Ureter (tissue), 1 donor: Measurements from ENCODE around the gene GSTM2. TPM values are rescaled to one million over a fixed set of nuclear protein-coding genes. Genes with fewer than 3 reads are reported as not detected.
A peak's percentile ranks its signal among the peaks of the same experiment; 100 is the strongest.

Source experiments
- DNase-seq: peaks from one replicate; pipeline ENCODE4 v3.0.0-alpha.2; 2020; ENCODE audit warnings: low spot score
- total RNA-seq: library from RNA; stranded (reverse); gene quantifications from one replicate; pipeline ENCODE4 v1.2.4, GENCODE V29; 2023
- donor health status: DM: yes; HTN: yes; CAD: no.

GSTM2 gene
- total RNA-seq: 104 TPM

DNA sequence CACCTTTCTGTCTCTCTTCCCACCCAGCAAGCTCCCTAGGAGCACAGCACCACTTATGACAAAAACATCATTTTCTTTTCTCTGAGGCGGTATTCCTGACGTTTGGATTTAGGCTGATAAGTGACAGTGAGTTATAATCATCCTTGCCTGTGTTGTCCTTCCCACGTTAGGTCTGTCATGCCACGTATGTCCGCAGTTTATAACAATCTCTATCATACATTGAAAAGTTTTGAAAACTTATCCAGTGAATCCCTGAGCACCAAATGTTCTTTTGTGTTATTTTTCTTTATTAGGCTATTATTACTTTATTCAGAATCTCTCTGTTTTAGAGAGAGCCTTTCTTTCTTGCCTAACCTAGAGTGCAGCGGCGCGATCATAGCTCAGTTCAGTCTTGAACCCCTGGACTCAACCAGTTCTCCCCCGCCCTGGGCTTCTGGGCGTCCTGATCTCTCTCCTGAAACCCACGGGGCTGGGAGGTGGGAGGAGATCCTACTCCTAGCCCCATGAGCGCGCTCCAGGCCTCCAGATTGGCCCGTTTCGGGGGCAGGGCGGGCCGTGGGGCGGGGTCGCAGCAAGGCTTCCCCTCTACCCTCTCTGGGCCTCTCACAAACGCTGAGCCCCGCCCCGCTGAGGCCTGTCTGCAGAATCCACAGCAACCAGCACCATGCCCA, at the start of gene GSTM2:
Gene GSTM2 (plus strand): TSS at position 606 of the 671 bp plus-strand sequence. CDS start 59 bp downstream, at position 665.
- DNase-seq: peak; percentile 93

DNA sequence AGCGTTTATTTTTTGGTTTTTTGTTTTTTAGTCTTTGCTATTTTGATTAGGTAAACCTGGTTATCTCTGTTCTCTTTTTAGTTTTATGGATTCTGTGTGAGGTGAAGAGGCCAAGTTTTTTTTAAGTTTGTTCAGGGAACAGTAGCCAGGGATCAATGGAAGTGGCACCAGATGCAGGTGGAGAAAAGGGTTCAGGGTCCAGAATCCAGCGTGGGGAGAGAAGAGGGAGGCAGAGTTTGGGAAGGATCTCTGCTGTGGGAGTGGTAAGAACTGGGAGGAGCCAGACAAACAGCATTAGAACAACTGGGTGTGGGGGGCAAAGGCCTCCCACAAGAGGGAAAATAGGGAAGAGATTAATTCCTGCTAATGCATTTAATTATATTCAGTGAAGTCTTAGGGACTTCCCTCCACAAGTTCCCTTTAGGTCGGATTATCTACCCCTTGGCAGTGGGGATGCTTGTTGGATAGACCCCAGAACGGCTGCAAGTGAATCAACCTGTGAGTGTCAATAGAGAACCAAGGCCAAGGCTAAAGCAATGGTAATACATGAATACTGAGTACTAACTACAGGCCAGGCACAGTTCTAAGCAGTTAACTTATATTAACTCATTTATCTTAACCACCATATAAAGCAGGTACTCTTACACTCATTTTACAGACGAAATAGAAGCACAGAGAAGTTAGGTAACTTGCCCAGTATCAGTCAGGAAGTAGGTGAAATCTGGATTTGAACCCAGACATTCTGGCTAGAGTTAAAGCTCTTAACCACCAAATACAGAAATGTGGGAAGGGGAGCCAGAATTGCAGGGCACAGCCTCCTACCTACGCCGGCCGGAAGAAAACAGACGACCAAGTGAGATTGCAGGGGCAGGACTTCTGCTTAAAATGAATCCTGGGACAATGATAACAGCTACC, 48.9 kb upstream of the GSTM2 start:
- no peak for DNase-seq

DNA sequence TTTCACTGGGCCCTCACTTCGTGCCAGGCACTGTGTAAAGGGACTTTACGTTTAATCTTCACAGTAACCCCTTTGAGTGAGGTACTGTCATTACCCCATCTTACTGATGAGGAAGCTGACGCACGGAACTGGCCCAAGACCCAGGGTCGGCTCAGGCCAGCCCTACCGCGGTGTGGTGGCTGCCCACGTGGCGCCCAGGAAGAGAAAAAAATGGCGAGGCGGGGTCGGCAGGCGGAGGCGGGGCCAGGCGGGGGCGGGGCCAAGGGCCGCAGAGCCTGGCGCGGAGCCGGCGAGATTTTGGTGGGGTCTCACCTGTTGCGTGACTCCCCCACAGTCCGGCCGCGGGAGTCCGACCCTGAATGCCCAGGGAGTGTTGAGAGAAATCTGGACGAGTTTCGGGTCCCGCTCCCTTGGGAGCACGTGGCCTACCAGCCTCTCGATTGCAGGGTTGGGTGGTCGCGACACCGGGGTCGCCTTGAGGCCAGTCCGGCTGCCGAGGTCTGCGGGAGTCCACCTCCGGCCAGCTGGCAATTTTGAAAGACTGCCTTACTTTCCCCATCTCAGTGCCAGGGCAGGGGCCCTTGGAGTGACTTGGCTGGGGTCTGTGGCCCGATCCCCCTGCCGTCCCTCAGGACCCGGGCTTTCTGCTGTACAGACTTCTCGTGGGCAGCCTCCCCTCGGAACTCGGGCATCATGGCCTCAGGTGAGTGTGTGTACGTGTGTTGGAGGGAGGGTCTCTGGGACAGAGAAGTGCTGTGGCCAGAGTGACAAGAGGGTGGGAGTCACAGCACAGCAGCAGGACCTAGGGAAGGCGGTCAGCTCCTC, 48.1 kb upstream of the GSTM2 start, which contains the start of the genes AMPD2 and GNAT2:
Gene AMPD2 (plus strand): TSS at position 262 of the 825 bp plus-strand sequence. CDS start 1,339 bp downstream, outside the sequence.
Gene GNAT2 (minus strand): TSS at position 41 of the 825 bp plus-strand sequence. CDS start 6,746 bp downstream, outside the sequence.
- peak; percentile 78 for DNase-seq

DNA sequence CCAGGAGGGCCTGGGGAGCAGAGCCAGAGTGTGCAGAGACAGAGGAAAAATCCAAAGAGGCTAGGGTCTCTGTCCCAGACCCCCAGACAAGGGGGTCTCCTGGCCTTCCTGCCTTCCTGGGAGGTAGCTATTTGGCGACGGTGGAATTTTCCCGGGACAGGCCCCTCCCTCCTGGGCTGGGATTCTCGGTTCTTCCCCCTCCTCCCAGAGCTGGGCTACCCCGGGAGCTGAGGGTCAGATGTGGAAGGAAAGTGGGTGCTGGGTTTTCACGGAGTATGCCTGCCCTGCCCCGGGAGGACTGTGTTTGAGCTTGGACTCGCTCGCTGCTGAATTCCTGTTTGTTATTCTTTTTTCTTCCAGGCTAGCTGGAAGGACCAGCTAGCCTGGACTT, 47.5 kb upstream of the GSTM2 start:
- DNase-seq: no peak

DNA sequence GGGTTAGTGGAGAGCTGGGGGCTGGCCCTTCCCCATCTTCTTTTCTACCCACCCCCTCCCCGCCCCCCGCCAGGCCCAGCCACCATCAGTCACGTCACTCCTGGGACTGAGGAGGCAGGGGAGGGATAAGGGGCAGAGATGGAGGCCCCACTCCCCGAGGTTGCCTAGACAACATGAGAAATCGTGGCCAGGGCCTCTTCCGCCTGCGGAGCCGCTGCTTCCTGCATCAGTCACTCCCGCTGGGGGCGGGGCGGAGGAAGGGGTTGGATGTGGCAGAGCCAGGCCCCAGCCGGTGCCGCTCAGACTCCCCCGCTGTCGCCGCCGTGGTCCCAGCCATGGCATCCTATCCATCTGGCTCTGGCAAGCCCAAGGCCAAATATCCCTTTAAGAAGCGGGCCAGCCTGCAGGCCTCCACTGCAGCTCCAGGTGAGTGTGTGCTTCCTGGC, 47.0 kb upstream of the GSTM2 start:
- peak; percentile 93 for DNase-seq

DNA sequence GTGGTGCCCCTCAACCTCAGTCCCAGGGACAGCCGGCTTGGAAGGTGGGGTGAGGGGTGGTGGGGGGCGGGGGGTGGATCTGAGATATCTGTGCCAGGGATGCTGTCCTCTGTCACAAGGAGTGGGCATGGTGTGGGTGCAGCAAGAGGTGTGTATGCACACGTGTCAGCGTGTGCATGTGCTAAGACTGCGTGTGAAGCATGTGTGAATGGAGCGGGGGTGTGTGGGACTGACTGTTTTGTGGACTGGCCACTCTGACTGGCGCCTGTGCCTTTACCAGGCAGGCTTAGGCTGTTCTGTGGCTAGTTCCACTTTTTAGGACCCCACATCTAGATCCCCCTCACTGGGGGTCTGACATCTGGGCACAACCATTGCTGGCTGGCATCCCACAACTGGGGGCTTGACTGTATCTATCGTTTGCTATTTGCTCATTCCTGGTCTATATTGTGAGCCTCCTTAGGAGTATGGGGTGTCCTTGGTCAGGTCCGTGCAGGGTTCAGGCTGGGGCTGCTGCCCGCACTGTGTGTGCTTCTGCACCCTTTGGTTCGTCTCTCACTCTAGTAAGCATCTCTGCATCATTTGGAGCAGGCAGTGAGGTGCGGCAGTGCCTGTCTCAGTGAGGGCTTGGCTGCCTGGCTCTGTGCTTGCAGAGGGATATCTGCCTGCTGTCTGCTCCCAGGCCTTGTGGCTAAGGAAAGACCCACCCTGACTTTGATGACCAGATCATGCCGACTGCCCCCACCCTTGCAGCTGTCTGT, 46.3 kb upstream of the GSTM2 start:
- no peak for DNase-seq

DNA sequence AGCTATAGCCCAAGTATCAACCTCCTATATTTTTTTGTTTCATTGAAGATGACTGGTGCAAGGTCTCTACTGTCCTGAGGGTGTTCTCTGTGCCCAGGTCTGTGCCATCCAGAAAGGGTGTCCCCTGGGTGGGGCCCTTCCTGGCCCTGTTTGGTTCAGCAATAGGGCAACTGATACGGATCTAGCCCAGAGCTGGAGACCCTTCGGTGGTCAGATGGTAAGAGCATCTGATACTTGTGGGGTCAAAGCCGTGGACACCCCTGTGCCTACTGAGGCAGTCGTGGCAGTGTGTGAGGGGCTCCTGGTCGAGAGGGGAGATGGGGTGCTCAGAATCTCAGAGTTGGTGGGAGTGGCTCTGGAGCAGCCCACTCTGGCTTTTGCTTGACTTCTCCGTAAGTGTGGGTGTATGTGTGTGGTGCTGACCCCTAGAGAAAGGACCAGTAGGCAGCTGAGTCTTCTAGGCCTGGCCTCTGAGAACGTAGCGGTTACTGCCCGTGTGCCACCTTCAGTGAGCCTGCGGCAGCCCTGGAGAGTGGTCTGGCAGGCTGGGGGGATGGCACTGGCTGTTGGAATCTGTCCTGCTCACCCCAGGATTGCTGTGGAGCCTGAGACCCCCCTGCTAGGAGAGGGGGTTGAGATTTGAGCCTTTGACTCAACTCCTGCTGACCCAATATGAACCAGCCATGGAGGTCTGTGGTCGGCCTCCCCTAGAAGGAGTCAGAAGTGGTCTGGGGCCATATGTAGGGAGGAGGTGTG, 45.5 kb upstream of the GSTM2 start:
- DNase-seq: no peak

DNA sequence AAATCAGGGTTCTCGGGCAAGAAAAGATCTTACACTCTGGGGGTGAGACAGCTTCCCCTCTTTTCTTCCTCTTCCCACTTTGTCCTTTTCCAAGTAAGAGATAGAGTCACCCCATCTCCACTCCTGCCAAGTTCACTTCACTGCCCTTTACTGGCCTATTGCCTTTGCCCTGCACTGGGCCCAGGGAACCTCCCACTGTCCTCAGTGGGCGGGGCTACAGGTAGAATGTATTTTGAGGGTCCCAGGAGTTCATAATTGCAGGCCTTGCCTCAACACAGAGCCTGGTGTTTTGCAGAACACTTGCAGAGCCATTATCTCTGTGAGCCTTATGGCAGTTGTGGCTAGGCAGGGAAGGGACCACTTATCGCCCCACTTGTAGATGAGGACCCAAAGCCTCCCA, 45.0 kb upstream of the GSTM2 start:
- no peak for DNase-seq

DNA sequence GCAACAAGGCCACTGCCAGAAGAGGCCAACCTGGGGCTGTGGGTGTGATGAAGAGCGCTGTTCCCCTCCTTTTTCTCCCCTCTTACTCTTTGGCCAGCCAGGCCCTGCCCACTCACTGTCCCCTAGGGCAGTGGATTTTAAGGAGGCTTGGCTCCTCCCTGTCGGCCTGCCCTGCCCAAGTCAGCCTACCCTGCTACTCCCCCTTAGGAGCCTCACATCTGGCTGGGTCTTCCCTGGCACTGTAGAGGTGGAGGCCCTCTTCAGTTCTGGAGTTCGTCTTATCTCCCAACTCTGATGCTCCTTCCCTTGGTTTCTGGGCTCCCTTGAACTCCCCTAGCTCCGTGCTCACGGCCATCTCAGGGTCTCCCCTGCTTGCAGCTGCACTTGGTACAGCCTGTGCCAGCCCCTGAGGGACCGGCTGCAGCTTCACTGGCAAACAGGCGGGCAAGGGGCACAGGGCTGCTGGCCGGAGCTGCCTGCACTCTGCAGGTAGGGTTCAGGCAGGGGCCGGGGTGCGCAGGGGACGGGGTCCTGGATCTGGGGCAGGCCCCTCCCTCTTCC, 44.2 kb upstream of the GSTM2 start:
- no peak for DNase-seq

DNA sequence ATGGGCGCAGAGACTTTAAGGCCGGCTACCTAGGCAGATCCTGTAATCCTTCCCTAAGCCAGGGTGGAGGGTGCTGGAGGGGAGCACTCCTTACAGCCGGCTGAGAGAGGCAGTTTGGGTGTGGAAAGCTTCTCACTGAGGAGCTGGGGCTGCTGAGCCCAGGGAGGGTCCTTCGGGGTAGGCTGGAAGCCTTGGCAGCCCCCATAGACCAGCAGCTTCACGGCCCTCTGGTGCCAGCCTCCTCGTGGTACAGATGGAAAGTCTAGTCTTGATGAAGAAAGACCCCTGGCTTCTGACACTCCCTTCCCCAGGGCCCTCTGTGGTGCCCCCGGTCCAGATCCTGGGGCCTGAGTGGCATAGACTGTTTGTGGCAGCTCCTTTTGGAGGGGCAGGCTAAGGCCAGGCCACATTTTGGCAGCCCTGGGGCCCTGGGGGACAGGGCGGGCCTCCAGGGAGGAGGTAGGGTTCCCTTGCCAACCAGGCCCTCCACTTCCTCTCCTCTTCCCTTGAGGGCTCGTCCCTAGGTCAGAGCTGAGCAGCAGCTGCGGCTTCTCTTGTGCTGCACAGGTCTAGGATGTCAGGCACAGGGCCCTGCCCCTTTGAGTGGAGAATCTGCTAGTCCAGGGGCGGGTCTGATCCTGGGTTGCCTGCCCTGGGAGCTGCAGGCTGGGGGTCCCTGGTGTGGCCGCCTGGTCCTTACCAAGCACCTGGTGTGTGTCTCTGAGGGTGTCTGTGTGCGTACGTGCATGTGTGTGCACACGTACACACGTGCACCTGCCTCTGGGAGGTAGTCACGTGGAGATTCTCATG, 43.5 kb upstream of the GSTM2 start:
- no peak for DNase-seq

DNA sequence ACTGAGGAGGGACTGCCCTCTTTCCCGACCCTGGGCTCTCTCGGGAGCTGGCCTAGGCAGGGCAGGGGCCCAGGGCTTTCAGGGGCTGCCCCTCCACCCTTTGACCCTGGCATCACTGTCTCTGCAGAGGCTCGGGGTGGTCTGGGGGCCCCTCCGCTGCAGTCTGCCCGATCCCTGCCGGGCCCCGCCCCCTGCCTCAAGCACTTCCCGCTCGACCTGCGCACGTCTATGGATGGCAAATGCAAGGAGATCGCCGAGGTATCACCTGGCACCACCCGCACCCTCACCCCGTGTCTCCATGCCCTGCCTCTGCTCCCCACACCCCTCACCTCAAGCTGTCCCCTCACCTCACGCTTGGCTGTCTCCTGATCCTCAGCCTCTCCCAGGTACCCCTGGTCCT, 42.7 kb upstream of the GSTM2 start:
- DNase-seq: no peak

DNA sequence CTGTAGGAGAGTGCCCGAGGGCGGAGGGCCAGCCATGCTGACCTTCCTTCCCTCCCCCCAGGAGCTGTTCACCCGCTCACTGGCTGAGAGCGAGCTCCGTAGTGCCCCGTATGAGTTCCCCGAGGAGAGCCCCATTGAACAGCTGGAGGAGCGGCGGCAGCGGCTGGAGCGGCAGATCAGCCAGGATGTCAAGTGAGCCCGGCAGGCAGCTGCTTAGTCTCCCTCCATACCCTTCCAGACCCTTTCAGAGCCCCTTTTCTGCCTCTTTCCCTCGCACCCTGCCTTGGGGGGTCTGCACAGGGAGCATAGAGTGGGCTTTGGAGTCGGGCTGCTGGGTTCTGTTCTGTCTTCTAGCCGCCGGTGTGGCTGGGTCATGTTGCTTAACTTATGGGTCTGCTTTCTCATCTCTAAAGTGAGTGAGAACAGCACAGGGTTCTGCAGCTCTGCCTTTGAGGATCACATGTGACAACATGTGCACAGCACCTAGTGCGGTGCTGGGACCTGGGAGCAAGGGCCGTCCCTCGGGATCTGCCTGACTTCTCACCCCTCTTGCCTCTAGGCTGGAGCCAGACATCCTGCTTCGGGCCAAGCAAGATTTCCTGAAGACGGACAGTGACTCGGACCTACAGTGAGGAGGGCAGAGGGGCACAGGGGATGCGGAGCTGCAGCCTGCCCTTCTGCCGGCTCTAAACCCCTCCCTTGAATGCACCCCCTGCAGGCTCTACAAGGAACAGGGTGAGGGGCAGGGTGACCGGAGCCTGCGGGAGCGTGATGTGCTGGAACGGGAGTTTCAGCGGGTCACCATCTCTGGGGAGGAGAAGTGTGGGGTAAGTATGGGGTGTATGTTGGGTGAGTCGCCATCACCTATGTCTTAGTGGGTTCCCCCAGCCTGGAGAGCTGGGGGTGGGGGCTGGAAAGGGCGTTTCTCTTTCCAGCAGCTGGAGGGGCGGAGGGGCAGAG, 42.0 kb upstream of the GSTM2 start:
- DNase-seq: no peak

DNA sequence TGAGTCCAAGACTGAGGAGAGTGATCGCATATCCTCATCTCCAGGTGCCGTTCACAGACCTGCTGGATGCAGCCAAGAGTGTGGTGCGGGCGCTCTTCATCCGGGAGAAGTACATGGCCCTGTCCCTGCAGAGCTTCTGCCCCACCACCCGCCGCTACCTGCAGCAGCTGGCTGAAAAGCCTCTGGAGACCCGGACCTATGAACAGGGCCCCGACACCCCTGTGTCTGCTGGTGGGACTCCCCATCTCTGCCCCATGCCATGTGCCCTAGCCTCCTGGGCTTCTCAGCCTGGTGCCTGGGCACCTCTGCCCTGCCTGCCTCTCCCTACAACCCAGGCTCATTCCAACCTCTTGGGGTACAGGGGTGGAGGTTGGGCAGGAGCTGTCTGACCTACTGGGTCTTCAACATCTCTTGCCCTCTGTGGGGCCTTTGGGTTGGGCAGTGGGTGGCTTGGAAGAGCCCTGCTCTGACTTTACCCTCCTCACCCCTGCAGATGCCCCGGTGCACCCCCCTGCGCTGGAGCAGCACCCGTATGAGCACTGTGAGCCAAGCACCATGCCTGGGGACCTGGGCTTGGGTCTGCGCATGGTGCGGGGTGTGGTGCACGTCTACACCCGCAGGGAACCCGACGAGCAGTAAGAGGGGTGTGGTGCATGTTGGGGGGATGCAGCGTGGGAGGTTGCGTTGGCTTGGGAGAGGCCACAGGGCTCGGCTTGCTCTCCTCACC, 41.0 kb upstream of the GSTM2 start:
- DNase-seq: no peak

DNA sequence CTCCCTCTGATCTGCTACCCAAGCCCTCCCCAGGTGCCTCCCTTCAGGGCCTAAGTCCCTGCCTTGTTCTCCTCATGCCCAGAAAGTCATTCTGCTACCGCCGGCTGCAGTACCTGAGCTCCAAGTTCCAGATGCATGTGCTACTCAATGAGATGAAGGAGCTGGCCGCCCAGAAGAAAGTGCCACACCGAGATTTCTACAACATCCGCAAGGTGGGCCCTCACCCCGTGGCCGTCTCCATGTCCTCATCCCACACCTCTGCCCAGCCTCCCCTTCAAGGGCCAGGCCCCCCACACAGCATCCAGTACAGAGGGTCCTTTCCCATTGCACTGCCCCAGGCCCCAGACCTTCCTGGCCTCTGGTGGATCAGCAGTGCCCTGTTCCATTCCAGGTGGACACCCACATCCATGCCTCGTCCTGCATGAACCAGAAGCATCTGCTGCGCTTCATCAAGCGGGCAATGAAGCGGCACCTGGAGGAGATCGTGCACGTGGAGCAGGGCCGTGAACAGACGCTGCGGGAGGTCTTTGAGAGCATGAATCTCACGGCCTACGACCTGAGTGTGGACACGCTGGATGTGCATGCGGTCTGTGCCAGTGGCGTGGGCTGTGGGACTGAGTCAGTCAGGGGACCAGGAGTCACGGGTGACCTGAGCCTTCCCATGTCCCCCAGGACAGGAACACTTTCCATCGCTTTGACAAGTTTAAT, 40.0 kb upstream of the GSTM2 start:
- DNase-seq: no peak

DNA sequence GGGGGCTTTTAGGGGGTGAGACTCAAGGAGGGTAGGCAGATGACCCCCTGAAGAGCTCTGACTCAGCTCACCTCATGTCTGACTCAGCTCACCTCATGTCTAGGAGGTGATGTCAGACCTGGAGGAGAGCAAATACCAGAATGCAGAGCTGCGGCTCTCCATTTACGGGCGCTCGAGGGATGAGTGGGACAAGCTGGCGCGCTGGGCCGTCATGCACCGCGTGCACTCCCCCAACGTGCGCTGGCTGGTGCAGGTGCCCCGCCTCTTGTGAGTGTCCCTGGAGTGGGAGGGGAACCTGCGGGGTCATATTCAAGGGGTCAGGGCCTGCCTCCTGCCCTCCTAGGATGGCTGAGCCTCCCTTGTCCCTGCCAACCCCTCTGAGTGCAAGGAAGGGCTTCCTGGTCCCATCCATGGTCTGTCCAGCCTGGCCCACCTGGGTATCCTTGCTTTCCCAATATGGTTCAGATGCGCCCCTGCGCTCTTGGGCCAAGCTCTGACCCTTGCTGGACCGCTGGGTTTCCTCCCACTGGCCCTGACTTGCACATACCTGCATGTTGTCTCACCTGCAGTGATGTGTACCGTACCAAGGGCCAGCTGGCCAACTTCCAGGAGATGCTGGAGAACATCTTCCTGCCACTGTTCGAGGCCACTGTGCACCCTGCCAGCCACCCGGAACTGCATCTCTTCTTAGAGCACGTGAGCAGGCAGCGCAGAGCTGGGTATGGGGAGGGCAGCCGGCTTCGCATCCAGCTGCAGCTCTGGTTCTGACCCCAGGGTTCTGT, 39.1 kb upstream of the GSTM2 start:
- DNase-seq: no peak
